ENCODE measurements around the gene DCC.

DNA sequence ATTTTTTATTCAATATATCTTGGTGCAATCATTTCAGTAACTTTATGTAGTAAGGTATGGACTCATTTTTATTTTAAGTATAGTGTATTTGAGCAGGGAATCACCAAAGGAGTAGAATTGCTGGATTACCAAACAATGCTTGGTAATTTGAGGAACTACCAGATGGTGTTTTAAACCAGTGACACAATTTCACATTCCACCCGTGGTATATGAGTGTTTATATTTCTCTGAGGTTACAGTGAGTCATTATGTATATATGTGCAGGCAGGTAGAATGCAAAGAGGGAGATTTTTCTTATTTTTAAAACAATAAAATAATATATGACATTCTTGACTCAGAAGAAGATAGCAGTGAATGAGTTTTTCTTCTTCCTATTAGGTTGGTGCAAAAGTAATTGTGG is 596.9 kb downstream of the DCC start:
- TF ChIP-seq, protein P1, sequence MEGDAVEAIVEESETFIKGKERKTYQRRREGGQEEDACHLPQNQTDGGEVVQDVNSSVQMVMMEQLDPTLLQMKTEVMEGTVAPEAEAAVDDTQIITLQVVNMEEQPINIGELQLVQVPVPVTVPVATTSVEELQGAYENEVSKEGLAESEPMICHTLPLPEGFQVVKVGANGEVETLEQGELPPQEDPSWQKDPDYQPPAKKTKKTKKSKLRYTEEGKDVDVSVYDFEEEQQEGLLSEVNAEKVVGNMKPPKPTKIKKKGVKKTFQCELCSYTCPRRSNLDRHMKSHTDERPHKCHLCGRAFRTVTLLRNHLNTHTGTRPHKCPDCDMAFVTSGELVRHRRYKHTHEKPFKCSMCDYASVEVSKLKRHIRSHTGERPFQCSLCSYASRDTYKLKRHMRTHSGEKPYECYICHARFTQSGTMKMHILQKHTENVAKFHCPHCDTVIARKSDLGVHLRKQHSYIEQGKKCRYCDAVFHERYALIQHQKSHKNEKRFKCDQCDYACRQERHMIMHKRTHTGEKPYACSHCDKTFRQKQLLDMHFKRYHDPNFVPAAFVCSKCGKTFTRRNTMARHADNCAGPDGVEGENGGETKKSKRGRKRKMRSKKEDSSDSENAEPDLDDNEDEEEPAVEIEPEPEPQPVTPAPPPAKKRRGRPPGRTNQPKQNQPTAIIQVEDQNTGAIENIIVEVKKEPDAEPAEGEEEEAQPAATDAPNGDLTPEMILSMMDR (conservative IDR thresholded peaks at IDR 0.05), result no peak
- no peak for TF ChIP-seq ZFX (IDR thresholded peaks at IDR 0.05)

Data from C4-2B (cell line).